ENCODE data around the gene SEC62.

DNA sequence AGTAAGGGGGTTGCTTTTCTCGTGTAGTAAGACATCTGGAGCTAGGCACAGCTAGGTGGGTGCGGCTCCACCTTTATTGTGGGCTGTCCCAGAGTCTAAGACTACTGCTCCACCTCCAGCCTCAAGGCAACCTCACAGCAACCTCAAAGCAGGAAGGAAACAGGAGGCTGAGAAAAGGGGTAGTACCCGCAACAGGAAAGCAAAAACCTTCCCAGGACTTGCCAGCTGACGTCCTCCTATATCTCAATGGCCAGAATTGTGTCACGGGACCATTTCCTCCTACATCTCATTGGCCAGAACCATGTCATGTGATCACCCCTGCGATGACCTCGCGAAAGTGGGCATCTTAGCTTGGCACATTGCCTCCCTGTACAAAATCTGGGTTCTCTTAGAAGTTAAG is 66.9 kb downstream of the SEC62 start:
- no peak for TF ChIP-seq POLR2A (IDR thresholded peaks at IDR 0.05)
- TF ChIP-seq, protein P1, sequence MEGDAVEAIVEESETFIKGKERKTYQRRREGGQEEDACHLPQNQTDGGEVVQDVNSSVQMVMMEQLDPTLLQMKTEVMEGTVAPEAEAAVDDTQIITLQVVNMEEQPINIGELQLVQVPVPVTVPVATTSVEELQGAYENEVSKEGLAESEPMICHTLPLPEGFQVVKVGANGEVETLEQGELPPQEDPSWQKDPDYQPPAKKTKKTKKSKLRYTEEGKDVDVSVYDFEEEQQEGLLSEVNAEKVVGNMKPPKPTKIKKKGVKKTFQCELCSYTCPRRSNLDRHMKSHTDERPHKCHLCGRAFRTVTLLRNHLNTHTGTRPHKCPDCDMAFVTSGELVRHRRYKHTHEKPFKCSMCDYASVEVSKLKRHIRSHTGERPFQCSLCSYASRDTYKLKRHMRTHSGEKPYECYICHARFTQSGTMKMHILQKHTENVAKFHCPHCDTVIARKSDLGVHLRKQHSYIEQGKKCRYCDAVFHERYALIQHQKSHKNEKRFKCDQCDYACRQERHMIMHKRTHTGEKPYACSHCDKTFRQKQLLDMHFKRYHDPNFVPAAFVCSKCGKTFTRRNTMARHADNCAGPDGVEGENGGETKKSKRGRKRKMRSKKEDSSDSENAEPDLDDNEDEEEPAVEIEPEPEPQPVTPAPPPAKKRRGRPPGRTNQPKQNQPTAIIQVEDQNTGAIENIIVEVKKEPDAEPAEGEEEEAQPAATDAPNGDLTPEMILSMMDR (IDR thresholded peaks at IDR 0.05) = no peak
